RWPE1 (cell line): ENCODE data around the gene COL16A1.
A peak's percentile ranks its signal among the peaks of the same experiment; 100 is the strongest.

Experiments
- CTCF ChIA-PET: fragments of 350-600 bp; sonication (Branson Sonifier 250); formaldehyde crosslinking; extraction: SDS; loops from one replicate; lab custom pipeline; 2021; lab: Yijun Ruan, JAX
- POLR2A ChIA-PET: fragments of 400-600 bp; formaldehyde crosslinking; extraction: SDS; loops from one replicate; lab custom pipeline; 2020; ENCODE audit warnings: antibody characterized with exemption; ENCODE audit not compliant: low non-redundant PET; lab: Yijun Ruan, JAX
- DNase-seq: peaks from one replicate; pipeline ENCODE4 v3.0.0; 2012; ENCODE audit warnings: low spot score
- H3K27ac ChIP-seq: fragments of 450-650 bp; 2 replicates; pipeline ENCODE4 v1.5.1; 2017
- TF ChIP-seq, protein P1 (sequence below): fragments of 450-650 bp; conservative IDR thresholded peaks from 2 replicates; pipeline ENCODE4 v1.5.1; 2017; ENCODE audit warnings: low read depth, mild to moderate bottlenecking

The COL16A1 gene

DNA sequence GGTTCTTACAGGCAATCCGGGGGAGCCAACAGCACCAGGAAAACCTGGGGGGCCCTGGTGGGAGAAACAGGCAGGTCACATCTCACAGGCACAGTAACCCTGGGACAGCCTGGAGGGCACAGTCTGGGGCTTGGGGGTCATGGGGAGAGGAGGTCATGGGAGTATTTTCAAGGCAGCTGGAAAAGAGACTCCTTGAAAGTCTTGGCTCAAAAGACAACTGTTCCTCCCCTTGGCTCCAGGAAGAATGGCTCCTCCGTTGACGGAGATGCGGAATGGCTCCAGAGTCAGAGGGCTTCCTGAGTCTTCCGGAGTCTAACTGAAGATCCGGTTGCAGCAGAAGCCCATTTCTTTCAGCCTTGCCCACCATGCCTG is 33.2 kb downstream of the COL16A1 start:
- TF ChIP-seq, protein P1, sequence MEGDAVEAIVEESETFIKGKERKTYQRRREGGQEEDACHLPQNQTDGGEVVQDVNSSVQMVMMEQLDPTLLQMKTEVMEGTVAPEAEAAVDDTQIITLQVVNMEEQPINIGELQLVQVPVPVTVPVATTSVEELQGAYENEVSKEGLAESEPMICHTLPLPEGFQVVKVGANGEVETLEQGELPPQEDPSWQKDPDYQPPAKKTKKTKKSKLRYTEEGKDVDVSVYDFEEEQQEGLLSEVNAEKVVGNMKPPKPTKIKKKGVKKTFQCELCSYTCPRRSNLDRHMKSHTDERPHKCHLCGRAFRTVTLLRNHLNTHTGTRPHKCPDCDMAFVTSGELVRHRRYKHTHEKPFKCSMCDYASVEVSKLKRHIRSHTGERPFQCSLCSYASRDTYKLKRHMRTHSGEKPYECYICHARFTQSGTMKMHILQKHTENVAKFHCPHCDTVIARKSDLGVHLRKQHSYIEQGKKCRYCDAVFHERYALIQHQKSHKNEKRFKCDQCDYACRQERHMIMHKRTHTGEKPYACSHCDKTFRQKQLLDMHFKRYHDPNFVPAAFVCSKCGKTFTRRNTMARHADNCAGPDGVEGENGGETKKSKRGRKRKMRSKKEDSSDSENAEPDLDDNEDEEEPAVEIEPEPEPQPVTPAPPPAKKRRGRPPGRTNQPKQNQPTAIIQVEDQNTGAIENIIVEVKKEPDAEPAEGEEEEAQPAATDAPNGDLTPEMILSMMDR = no peak
- no peak for DNase-seq
- peak overlapping the region; percentile 97 for H3K27ac ChIP-seq
- ChIA-PET CTCF (interaction anchor here (0.6 to 1.7 kb wide), 5 partner anchors 12 to 118 kb away, joined by 3 to 10 read pairs (median 5); no protein-coding TSS in a partner anchor), POLR2A (no interaction called here)

DNA sequence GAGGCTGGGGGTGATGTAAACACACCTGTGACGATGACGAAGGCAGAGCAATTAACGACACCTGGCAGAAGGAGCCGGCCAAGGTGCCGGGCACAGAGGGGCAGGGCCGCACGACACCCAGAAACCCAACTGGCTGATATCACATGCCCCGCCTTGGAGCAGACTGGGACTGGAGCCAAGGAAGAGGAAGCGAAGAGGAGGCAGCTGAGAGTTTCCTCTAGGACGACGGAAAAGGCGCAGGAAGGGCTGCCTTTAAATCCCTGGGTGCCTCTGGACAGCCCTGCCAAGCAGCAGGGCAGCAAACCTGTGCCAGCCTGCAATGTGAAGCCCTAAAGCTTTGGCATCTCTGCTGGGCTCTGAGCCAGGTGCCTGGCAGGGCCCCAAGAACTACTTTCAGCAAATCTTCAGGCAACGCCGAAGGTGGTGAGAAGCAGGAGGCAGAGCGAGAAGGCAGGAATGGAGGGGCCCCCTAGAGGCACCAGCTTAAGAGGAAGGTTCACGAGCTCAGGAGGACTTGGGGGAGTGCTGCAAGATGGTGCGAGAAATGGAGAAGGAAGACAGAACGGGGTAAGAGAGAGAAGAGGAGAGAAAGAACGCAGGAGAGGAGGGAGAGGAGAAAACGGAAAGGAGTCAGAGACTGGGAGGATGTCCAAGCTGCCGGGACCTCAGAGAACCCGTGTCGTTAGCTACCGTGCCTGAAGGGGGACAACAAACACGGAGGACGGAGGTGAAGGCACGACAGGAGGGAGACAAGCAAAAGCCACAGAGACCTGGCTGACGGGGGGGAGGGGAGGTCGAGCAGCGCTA is 33.8 kb downstream of the COL16A1 start:
- DNase-seq = peak; percentile 77
- CTCF ChIA-PET = interaction anchor here (0.6 to 1.7 kb wide), 7 partner anchors 11 to 1583 kb away, joined by 3 to 10 read pairs (median 5); no protein-coding TSS in a partner anchor
- TF ChIP-seq, protein P1 = peak; percentile 49; the same call in 1 of the 2 replicates
- peak overlapping the region; percentile 97 for H3K27ac ChIP-seq
- POLR2A ChIA-PET = no interaction called here

- no peak for DNase-seq
- POLR2A ChIA-PET = no interaction called here
- H3K27ac ChIP-seq = peak overlapping the region; percentile 97
- CTCF ChIA-PET = interaction anchor here (0.6 to 1.7 kb wide), 4 partner anchors 11 to 120 kb away, joined by 3 to 10 read pairs (median 5); no protein-coding TSS in a partner anchor
- TF ChIP-seq, protein P1 = no peak
Observed at GRCh38 chr1:31669433-31669785, 34.4 kb downstream of the COL16A1 start.

GRCh38 chr1:31668303-31668883 is 35.4 kb downstream of the COL16A1 start:
- no peak for DNase-seq
- ChIA-PET POLR2A (no interaction called here), CTCF (interaction anchor here (0.6 to 2.7 kb wide), 4 partner anchors 24 to 121 kb away, joined by 3 to 16 read pairs (median 4); no protein-coding TSS in a partner anchor)
- TF ChIP-seq, protein P1 = no peak
- H3K27ac ChIP-seq = peak overlapping the region; percentile 97

DNA sequence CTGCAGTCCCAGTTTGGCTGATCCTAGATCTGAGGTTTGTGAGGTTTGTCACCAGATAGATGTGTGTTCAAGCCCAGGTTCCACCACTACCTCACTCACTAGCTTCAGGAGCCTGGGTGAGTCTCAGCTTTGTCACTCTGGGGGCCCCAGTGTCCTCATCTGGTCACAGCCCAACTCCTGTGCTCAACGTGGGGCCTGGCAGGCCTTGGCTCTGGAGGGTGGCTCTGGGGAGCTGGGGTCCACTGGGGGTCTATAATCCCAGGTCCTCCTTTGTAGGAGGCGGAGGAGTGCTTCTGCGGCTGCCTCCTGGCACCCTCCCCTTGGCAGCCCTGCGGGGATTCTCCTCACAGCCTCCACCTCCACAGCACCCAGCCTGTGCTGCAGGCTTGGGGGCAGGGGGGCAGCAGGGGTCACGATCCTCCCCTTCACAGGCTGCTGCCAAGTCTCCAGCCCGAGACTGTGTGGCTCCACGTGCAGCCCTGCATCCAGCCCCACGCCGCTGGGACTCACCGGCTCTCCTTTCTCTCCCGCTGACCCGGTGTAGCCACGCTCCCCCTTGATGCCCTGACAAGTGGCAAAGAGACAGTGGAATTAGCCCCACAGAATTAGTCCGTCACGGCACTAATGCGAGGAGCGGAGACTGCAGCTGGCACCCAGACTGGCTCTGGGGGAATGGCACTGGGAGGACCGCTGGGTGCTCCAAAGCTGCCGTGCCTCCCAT is 36.6 kb downstream of the COL16A1 start:
- no peak for DNase-seq
- CTCF ChIA-PET = interaction anchor here (0.6 to 2.7 kb wide), 4 partner anchors 9 to 122 kb away, joined by 3 to 16 read pairs (median 4); no protein-coding TSS in a partner anchor
- POLR2A ChIA-PET = no interaction called here
- TF ChIP-seq, protein P1 = no peak
- peak overlapping the region; percentile 97 for H3K27ac ChIP-seq
